ENCODE measurements around the gene TMC7. TPM values are rescaled to one million over a fixed set of nuclear protein-coding genes. Genes with fewer than 3 reads are reported as not detected.
A peak's percentile ranks its signal among the peaks of the same experiment; 100 is the strongest.

TMC7 gene
- total and polyA plus RNA-seq, 2 of the 13 experiments (the other 11 are each of a cell fraction or from before 2014, with no cell fraction given) = 1.2 to 5.1 TPM

GRCh38 chr16:19003935-19004334 lies 20.2 kb downstream of the TMC7 start (continued):
- TF ChIP-seq, protein P1, sequence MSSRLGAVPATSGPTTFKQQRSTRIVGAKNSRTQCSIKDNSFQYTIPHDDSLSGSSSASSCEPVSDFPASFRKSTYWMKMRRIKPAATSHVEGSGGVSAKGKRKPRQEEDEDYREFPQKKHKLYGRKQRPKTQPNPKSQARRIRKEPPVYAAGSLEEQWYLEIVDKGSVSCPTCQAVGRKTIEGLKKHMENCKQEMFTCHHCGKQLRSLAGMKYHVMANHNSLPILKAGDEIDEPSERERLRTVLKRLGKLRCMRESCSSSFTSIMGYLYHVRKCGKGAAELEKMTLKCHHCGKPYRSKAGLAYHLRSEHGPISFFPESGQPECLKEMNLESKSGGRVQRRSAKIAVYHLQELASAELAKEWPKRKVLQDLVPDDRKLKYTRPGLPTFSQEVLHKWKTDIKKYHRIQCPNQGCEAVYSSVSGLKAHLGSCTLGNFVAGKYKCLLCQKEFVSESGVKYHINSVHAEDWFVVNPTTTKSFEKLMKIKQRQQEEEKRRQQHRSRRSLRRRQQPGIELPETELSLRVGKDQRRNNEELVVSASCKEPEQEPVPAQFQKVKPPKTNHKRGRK (CRISPR knock-in tag; IDR thresholded peaks at IDR 0.05) = no peak
- TF ChIP-seq SETDB1 (CRISPR knock-in tag; IDR thresholded peaks at IDR 0.05; ENCODE audit: borderline replicate concordance) (no peak), CBX2 (IDR thresholded peaks at IDR 0.05; ENCODE audit: low read depth, low read length) (no peak), CBX2 (CRISPR knock-in tag; IDR thresholded peaks at IDR 0.05; ENCODE audit: low read depth) (no peak), E2F5 (CRISPR knock-in tag; conservative IDR thresholded peaks at IDR 0.05) (no peak), ZNF335 (CRISPR knock-in tag; IDR thresholded peaks at IDR 0.05) (no peak), RBM39 (IDR thresholded peaks at IDR 0.05; ENCODE audit: low read depth, low read length, poor library complexity, severe bottlenecking) (no peak), ZNF329 (CRISPR knock-in tag; IDR thresholded peaks at IDR 0.05; ENCODE audit: low read depth) (no peak), MAFK (conservative IDR thresholded peaks at IDR 0.05 in 1 of 2, IDR thresholded peaks at IDR 0.05 in 1 of 2; ENCODE audit: low read length in 2 of 2) (no peak), SATB2 (CRISPR knock-in tag; IDR thresholded peaks at IDR 0.05) (no peak), CREB1 (IDR thresholded peaks at IDR 0.05) (peak; percentile 92), CREB1 (CRISPR knock-in tag; IDR thresholded peaks at IDR 0.05) (no peak), ZFP36L1 (CRISPR knock-in tag; IDR thresholded peaks at IDR 0.05) (no peak), ZSCAN9 (CRISPR knock-in tag; IDR thresholded peaks at IDR 0.05; ENCODE audit: borderline replicate concordance) (no peak), ZNF430 (CRISPR knock-in tag; IDR thresholded peaks at IDR 0.05) (no peak), ZBTB33 (CRISPR knock-in tag; IDR thresholded peaks at IDR 0.05) (no peak), ARNT2 (CRISPR knock-in tag; IDR thresholded peaks at IDR 0.05; ENCODE audit: low read depth) (no peak), ZNF839 (CRISPR knock-in tag; IDR thresholded peaks at IDR 0.05; ENCODE audit: borderline replicate concordance) (no peak)
- TF ChIP-seq, protein P2, sequence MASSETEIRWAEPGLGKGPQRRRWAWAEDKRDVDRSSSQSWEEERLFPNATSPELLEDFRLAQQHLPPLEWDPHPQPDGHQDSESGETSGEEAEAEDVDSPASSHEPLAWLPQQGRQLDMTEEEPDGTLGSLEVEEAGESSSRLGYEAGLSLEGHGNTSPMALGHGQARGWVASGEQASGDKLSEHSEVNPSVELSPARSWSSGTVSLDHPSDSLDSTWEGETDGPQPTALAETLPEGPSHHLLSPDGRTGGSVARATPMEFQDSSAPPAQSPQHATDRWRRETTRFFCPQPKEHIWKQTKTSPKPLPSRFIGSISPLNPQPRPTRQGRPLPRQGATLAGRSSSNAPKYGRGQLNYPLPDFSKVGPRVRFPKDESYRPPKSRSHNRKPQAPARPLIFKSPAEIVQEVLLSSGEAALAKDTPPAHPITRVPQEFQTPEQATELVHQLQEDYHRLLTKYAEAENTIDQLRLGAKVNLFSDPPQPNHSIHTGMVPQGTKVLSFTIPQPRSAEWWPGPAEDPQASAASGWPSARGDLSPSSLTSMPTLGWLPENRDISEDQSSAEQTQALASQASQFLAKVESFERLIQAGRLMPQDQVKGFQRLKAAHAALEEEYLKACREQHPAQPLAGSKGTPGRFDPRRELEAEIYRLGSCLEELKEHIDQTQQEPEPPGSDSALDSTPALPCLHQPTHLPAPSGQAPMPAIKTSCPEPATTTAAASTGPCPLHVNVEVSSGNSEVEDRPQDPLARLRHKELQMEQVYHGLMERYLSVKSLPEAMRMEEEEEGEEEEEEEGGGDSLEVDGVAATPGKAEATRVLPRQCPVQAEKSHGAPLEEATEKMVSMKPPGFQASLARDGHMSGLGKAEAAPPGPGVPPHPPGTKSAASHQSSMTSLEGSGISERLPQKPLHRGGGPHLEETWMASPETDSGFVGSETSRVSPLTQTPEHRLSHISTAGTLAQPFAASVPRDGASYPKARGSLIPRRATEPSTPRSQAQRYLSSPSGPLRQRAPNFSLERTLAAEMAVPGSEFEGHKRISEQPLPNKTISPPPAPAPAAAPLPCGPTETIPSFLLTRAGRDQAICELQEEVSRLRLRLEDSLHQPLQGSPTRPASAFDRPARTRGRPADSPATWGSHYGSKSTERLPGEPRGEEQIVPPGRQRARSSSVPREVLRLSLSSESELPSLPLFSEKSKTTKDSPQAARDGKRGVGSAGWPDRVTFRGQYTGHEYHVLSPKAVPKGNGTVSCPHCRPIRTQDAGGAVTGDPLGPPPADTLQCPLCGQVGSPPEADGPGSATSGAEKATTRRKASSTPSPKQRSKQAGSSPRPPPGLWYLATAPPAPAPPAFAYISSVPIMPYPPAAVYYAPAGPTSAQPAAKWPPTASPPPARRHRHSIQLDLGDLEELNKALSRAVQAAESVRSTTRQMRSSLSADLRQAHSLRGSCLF (CRISPR knock-in tag; IDR thresholded peaks at IDR 0.05; ENCODE audit: borderline replicate concordance) = no peak
- TF ChIP-seq, protein P3, sequence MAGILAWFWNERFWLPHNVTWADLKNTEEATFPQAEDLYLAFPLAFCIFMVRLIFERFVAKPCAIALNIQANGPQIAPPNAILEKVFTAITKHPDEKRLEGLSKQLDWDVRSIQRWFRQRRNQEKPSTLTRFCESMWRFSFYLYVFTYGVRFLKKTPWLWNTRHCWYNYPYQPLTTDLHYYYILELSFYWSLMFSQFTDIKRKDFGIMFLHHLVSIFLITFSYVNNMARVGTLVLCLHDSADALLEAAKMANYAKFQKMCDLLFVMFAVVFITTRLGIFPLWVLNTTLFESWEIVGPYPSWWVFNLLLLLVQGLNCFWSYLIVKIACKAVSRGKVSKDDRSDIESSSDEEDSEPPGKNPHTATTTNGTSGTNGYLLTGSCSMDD (CRISPR knock-in tag; IDR thresholded peaks at IDR 0.05) = no peak
